ENCODE measurements around the gene FUT4.
A peak's percentile ranks its signal among the peaks of the same experiment; 100 is the strongest.
"Not testable (repeated sequence)": the region's sequence is repeated elsewhere in the genome, so short reads cannot be mapped to it uniquely, and the experiment has no call there.

The FUT4 gene, protein sequence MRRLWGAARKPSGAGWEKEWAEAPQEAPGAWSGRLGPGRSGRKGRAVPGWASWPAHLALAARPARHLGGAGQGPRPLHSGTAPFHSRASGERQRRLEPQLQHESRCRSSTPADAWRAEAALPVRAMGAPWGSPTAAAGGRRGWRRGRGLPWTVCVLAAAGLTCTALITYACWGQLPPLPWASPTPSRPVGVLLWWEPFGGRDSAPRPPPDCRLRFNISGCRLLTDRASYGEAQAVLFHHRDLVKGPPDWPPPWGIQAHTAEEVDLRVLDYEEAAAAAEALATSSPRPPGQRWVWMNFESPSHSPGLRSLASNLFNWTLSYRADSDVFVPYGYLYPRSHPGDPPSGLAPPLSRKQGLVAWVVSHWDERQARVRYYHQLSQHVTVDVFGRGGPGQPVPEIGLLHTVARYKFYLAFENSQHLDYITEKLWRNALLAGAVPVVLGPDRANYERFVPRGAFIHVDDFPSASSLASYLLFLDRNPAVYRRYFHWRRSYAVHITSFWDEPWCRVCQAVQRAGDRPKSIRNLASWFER

DNA sequence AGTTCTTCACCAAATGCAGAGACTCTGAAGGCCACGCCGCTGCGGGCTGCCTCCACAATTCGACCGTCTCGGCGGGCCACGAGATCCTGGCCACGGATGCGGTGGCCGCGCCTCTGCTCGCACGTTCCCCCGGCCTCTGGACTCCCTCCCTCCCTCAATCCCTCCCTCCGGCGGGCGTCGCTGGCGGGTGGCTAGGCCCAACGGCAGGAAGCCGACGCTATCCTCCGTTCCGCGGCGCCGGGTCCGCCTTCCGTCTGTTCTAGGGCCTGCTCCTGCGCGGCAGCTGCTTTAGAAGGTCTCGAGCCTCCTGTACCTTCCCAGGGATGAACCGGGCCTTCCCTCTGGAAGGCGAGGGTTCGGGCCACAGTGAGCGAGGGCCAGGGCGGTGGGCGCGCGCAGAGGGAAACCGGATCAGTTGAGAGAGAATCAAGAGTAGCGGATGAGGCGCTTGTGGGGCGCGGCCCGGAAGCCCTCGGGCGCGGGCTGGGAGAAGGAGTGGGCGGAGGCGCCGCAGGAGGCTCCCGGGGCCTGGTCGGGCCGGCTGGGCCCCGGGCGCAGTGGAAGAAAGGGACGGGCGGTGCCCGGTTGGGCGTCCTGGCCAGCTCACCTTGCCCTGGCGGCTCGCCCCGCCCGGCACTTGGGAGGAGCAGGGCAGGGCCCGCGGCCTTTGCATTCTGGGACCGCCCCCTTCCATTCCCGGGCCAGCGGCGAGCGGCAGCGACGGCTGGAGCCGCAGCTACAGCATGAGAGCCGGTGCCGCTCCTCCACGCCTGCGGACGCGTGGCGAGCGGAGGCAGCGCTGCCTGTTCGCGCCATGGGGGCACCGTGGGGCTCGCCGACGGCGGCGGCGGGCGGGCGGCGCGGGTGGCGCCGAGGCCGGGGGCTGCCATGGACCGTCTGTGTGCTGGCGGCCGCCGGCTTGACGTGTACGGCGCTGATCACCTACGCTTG lies at the start of gene FUT4:
TSS of gene FUT4 (plus strand) at position 227 of the 951 bp plus-strand sequence. CDS start at position 440, 213 bp downstream.
- DNase-seq (ENCODE audit: low read depth in 2 of 2, low spot score in 1 of 2) = peak; percentile 13 to 43

DNA sequence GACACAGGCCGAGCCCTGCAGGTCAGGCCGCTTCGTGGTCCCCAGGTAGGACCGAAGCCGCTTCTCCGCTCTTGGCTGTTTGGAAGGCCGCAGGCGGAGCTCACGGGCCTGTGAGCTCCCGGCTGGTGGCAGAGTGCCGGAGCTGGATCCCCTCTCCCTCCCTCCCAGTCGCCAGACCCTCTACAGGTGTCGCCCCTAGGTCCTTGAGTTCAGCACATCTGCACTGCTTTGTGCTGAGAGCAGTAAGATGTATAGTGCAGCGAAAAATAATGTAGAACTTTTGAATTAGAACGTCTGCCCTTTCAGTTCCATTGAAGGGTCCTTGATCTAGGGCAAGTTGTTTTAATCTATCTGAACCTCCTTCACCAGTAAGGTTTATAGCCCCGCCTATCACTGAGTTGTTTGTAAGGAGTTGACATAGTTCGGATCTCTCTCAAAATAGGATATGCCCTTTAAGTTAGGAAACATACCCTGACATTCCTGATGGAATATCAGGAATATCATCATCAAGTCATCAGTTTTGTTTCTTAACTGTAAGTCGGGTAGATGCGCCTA lies 49.5 kb upstream of the FUT4 start:
- no peak for DNase-seq (ENCODE audit: low read depth in 2 of 2, low spot score in 1 of 2)

DNA sequence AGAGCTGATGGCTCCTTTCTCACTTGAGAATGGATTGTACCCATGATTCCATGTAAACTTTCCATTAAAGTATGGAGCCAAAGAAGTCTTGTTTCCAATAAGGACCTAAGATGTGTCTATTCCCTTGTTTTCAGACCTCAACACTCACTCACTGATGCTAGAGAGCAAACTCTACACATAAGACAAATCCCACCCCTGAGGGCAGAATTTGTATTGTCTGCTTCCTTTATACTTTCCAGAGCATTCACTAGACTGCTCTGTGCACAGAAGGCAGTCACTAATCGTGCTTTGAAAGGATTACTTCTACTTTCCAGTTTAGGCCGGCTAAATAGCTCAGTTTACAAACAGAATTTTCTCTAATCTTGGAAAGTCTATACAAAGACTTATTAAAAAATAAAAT lies 43.5 kb upstream of the FUT4 start:
- no peak for DNase-seq (ENCODE audit: low read depth in 2 of 2, low spot score in 1 of 2)

DNA sequence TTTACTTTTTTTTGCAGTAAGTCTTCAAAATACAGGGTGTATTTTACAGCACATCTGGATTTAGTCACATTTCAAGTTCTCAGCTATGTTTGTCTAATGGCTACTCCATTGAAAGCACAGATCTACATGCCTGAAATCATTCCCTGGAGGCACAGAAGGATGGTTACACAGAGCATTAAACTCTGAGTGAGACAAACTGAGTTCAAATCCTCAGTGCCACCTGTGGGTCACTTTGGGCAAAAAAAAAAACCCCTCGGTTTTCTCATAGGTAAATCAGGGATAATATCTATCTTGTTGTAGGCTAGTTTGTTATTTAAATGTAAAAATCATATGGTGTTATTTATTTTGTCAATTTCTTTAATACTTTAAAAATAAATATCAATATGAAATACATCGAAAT lies 42.2 kb upstream of the FUT4 start:
- DNase-seq (ENCODE audit: low read depth in 2 of 2, low spot score in 1 of 2) = no peak

DNA sequence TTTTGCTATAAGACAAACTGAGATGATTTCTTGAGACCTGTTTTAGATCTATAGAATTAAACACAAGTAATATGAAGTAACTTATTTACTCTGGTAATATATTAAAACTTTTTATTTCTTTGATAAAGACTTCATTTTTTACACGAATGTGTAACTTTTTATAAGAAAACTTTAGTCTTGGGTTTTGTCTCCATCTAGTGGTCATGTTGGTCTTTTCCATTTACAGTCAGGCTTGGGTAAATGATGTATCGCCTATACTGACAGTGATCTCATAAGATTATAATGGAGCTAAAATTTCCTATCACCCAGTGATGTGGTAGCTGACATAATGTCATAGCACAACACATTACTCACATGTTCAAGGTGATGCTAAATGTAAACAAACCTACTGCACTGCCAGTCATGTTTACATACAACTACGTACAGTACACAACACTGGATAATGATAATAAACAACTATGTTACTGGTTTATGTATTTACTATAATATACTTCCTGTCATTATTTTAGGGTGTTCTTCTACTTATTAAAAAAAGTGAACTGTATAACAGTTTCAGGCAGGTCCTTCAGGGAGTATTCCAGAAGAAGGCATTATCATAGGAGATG lies 38.9 kb upstream of the FUT4 start:
- DNase-seq (ENCODE audit: low read depth in 2 of 2, low spot score in 1 of 2) = no peak

DNA sequence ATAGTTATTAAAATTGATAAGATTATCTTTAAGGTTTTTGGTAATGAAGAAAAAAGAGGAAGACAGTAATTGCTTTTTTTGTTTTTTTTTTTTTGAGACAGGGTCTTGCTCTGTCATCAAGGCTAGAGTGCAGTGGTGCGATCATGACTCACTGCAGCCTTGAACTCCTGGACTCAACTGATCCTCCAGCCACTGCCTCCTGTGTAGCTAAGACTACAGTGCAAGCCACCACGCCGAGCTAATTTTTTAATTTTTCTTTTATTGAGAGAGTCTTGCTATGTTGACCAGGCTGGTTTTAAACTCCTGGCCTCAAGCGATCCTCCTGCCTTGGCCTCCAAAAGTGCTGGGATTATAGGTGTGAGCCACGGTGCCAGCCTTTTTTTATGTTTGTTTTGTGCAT lies 37.2 kb upstream of the FUT4 start:
- DNase-seq (ENCODE audit: low read depth in 2 of 2, low spot score in 1 of 2) = not testable (repeated sequence)

DNA sequence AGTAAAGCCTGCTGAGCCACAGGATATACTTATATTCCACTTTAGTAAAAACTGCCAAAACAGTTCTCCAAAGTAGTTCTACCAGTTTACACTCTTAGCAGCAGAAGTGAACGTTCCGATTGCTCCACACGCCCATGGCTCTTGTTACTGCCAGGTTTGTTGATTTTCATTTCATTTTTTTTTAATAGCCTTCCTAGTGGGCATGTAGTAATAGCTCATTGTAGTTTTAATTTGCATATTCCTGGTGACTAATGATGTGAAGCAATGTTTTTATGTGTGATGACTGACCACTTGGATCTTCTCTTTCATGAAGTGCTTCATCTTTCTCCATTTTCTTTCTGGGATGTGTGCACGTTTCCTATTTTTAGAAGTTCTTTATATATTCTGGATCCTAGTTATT lies 36.2 kb upstream of the FUT4 start:
- DNase-seq (ENCODE audit: low read depth in 2 of 2, low spot score in 1 of 2) = no peak

DNA sequence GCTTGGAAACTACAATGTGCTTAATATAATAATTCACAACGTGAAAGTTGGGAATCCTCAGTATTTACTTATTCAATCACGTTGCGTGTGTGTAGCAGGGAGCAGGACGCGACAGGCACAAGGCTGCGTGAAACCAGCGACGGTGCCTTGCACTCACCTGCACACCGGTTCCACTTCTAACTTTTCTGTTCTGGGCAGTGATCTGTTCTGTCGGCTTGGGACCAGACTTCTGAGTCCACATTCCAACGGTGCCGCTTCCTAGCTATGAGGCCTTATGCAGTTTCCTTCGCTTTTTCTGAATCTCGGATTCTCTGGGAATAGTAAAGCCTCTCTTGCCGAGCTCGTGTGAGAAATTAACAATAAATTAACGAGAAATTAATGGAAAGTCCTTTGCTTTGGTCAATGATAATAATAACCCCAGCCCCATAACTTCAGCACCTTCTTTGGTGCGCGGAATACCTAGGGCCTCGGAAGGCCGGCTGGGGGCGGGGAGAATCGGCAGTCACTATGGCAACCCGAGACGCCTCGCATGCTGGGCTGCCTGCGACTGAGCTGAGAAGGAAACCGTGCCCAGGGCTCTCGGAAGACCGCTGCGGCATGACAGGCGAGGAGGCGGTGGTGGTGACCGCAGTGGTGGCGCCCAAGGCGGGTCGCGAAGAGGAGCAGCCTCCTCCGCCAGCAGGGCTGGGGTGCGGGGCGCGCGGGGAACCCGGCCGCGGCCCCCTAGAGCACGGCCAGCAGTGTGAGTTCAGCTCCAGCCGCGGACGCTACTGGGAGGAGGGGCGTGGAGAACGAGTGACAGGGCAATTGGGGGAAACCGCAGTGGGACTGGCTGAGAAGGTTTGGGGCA lies 31.6 kb upstream of the FUT4 start, which contains the start of gene C11orf97:
TSS of gene C11orf97 (plus strand) at position 530 of the 850 bp plus-strand sequence. CDS start at position 598, 68 bp downstream.
- DNase-seq (ENCODE audit: low read depth in 2 of 2, low spot score in 1 of 2) = peak; percentile 6 to 32

DNA sequence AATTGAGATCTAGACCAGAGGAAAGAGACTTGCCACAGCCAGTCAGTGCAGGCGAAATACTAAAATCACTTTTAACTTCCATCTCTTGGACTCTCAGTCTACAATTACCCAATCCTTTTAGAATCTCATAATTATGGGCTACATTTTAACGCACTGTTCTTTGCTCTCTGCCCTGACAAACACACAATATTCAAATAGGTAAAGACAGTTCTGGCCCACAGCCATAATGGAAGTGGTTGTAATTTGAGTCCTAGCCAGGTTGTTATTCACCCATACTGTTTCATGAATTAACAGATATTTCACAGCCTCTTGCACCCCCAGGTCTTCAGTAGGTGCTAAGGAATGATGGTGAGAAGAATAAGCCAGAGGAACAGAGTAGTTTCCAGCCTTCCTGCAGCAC lies 30.6 kb upstream of the FUT4 start:
- DNase-seq (ENCODE audit: low read depth in 2 of 2, low spot score in 1 of 2) = no peak

DNA sequence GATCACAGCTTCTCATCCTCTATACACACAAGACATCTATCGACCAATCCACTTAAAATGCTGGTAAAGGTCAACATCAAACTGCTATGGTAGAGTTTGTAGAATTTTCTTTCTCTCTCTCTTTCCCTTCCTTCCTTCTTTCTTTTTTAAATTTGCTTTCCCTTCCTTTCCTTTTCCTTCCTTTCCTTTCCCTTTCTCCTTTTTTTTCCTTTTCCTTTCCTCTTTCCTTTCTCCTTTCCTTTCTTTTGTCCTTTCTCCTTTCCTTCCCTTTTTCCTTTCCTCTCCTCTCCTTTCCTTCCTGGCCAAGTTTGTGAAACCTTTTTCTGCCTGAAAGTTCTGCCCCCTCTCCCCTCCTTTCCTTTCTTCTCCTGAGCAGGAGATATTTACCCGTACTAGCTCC lies 28.3 kb upstream of the FUT4 start:
- no peak for DNase-seq (ENCODE audit: low read depth in 2 of 2, low spot score in 1 of 2)

DNA sequence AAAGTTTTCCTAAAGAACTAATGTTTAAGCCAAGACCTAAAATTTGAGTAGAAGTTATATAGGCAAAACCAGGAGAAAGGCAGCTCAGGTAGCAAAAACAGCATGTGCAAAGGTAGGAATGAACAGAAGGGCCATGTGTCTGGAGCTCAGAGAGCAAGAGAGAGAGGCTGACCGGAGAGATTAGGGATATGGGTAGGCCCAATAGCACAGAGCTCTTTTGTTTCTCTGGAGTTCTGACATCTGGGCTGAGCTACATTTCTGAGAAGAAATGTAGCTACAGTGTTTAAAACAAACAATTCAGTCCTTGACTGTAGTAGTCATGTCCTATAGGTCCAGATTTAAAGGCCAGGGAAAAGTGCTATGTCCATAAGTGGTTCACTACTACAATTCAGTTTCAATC lies 27.0 kb upstream of the FUT4 start:
- no peak for DNase-seq (ENCODE audit: low read depth in 2 of 2, low spot score in 1 of 2)

DNA sequence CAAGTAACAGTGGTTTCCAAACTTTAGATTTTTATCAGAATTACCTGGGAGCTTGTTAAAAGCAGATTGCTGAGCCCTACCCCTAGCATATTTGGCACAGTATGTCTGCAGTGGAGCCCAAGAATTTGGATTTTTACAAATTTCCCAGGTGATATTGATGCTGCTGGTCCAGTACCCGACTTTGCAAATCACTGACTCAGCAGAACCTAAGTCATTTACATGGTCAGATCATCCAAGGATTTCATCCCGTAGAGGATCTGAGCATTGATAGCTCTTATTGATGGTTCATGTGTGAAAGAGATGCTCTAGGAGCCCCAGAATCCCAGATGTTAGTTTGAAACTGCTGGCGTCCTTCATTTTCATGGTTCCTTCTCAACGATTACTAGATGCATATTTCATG lies 25.4 kb upstream of the FUT4 start:
- no peak for DNase-seq (ENCODE audit: low read depth in 2 of 2, low spot score in 1 of 2)

DNA sequence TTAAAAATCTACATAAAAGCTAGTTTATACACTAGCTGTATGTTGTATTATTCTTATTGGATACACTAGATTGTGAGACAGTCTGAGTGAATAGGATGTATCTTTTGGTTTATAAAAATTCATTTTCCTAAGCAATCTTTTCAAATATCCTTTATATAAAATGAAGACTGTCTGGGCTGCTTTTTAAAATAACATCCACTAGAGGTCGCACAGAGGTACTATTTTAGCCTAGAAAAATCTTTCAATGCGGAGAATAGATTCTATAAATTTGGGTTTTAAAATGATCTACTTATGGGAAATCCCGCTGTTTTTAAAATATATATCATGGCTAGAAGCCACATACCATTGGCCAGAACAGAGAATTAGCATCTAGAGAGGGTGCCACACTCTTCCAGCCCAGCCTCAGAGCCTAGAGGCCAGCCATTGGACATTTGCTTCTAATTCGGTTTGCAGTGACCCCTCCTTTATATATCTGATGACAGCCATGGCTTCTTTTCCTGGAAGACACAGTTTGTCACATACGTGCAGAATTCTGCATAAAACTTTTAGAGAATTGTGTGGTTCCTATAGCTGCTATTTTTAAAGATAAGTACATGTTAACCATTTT lies 24.1 kb upstream of the FUT4 start:
- no peak for DNase-seq (ENCODE audit: low read depth in 2 of 2, low spot score in 1 of 2)

DNA sequence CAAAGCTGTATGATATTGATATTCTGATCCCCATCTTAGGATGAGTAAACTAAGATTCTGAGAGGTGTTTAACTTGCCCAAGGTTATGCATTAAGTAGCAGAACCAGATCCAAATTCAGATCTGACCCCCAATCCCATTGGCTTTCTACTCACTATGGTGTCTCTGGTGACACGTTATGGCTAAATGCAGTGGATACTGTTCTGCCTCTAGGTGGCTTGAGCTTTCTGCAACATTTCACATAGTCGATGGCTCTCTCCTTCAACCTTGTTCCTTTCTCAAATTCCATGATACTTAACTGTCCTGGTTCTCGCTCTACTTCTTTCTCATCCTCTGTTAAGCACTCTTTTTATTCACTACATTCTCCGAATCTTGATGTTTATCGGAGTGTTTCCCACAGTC lies 22.0 kb upstream of the FUT4 start:
- no peak for DNase-seq (ENCODE audit: low read depth in 2 of 2, low spot score in 1 of 2)

DNA sequence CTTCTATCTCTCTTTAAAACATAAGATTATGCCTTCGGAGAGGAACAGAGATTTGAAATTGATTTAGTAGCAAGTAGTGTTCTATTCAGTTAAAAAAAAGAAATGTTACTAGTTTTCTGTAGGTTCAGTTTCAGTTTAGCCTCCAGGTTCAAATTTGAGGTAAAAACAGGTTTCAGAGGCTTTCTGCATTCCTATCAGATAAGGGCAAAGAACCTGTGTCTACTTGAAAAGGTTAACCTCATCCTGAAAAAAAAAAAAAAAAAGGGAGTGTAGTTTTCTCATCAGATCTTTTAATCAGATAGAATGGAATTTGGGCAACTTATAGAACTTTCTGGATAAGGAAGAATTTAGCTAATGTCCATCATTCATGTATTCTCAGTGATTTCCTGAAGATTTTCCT lies 19.4 kb upstream of the FUT4 start:
- DNase-seq (ENCODE audit: low read depth in 2 of 2, low spot score in 1 of 2) = no peak

DNA sequence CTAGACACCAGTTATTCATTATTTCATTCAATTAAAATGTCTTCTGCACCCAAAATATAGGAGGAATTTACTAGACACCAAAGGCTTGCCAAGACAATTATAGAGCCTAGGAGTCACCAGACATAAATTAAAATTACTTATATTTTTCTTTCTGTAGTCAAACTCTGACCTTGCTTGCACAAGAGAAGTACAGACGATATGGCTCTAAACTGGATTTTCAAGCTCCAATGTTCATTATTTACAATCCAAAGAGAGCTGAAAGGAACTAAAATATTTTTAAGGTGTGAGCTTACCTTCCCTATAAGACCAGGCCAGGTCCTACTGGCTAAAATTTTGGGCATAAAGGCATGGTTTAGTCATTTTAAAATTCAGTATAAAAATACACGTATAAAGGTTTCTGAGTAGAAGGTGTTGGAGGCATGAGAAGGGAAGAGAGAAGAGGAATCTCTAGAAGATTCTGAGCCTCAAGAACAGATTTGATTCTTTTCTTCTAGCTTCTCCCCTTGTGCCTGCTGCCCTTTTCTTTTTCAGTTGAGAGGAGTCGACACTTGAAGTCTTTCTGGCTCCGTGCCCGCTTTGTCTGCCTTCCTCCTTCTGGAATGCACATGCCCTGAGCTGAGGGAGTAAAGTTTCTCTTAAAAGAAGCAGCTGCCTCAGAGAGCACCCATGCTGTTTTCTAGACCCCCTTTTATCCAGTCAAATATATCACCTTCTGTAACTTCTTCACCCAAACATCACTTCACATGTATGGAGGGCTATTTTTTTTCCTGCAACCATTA lies 18.0 kb upstream of the FUT4 start:
- no peak for DNase-seq (ENCODE audit: low read depth in 2 of 2, low spot score in 1 of 2)

DNA sequence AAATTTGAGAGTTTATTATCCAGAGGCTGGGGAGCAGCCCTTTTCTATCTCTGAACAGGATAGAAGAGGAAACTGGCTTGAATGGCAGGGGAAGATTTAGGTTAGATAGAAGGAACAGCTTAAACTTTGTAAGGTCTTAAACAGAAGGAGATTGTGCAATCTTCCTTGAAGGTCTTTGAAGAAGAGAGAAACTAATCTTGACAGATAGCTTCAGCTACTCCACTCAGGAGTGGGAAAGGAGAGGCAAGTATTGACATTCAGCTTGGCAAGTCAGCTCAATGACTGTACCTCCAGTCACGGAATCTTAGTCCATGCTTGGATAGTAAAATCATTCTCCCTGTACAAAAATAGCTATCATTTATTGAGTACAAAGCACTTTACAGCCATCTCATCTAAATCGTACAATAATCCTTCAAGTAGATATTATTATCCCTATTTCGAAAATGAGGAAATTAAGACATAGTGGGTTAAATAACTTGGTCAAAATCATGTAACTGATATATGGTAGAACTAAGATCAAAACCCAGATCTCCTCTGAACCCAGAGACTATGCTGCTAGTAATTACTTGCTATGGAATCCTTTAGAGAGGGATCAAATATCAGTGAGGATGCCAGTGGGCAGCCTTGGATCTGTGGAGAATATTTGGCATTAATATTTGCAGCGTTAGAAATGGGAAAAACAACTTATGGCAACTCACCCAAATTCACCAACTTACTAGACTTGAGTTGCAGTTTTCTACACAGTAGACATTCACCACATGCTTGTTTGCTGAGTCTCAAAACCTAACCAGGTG lies 16.9 kb upstream of the FUT4 start:
- DNase-seq (ENCODE audit: low read depth in 2 of 2, low spot score in 1 of 2) = no peak

DNA sequence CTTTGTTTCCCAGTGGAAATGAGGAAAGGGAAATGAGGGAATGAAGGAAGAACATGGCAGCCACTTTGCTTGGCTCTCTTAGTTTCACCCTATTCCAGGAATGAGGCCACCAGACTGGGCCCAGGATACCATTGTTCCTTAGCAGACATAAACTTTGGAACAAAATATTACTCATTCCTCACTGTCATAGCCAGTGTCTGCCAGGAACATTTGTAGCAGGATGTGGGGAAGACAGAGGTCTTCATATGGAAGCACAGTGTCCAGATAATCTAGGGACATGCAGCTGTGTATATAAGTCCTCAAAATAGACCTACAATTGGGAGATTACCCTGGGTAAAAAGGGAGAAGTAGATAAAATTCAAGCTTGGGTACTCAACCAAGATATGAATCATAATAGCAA lies 15.2 kb upstream of the FUT4 start:
- no peak for DNase-seq (ENCODE audit: low read depth in 2 of 2, low spot score in 1 of 2)
